Smooth muscle cell (in vitro differentiated cells): ENCODE measurements around the gene GVQW3. TPM values are rescaled to one million over a fixed set of nuclear protein-coding genes. Genes with fewer than 3 reads are reported as not detected.
A peak's percentile ranks its signal among the peaks of the same experiment; 100 is the strongest.

ENCODE experiments used
- DNase-seq: peaks from one replicate; lab custom pipeline; 2025; ENCODE audit not compliant: unreplicated experiment; lab: John Stamatoyannopoulos, UW
- H2AFZ ChIP-seq: fragments of 200-600 bp; sonication (generic); 2 replicates; pipeline ENCODE4 v1.6.0; 2016; ENCODE audit warnings: antibody characterized with exemption, low read depth, mild to moderate bottlenecking
- H3F3A ChIP-seq: fragments of 200-600 bp; sonication (generic); 2 replicates; pipeline ENCODE4 v1.6.0; 2017; ENCODE audit warnings: antibody characterized with exemption, low read depth
- H3K27ac ChIP-seq: fragments of 200-600 bp; sonication (generic); 2 replicates; pipeline ENCODE4 v1.5.1; 2016; ENCODE audit warnings: low read depth, mild to moderate bottlenecking
- H3K27me3 ChIP-seq: fragments of 200-600 bp; sonication (generic); 2 replicates; pipeline ENCODE4 v1.6.1; 2016; ENCODE audit warnings: low read depth, mild to moderate bottlenecking
- H3K36me3 ChIP-seq: fragments of 200-600 bp; sonication (generic); 2 replicates; pipeline ENCODE4 v1.5.1; 2016; ENCODE audit warnings: low read depth
- H3K4me1 ChIP-seq: fragments of 200-600 bp; sonication (generic); 2 replicates; pipeline ENCODE4 v1.5.1; 2016; ENCODE audit warnings: low read depth
- H3K4me2 ChIP-seq: fragments of 200-600 bp; sonication (generic); 2 replicates; pipeline ENCODE4 v1.6.0; 2016; ENCODE audit warnings: mild to moderate bottlenecking
- H3K4me3 ChIP-seq: fragments of 200-600 bp; sonication (generic); 2 replicates; pipeline ENCODE4 v1.5.1; 2016; ENCODE audit warnings: mild to moderate bottlenecking
- H3K79me2 ChIP-seq: fragments of 200-600 bp; sonication (generic); 2 replicates; pipeline ENCODE4 v1.6.0; 2016; ENCODE audit warnings: low read depth, mild to moderate bottlenecking
- H3K9ac ChIP-seq: fragments of 200-600 bp; sonication (generic); 2 replicates; pipeline ENCODE4 v1.6.0; 2016; ENCODE audit warnings: low read depth
- H3K9me3 ChIP-seq: fragments of 200-600 bp; sonication (generic); replicated peaks from 2 replicates; pipeline ENCODE4 v1.5.1; 2016; ENCODE audit warnings: low read depth
- H4K20me1 ChIP-seq: fragments of 200-600 bp; sonication (generic); 2 replicates; pipeline ENCODE4 v1.6.0; 2016; ENCODE audit warnings: low read depth
- CTCF ChIP-seq: fragments of 200-600 bp; sonication (generic); IDR thresholded peaks from 2 replicates; pipeline ENCODE4 v1.5.1; 2017; ENCODE audit warnings: borderline replicate concordance, mild to moderate bottlenecking, antibody characterized with exemption; ENCODE audit not compliant: insufficient read depth, poor library complexity, severe bottlenecking
- WGBS: methylation state at CpG from one replicate; pipeline ENCODE4 v1.1.7; 2016; ENCODE audit warnings: low lambda C conversion rate; 5-methylcytosine and 5-hydroxymethylcytosine counted together
- polyA plus RNA-seq: library from polyadenylated mRNA; unstranded; fragments of >200 nt; fragmentation: Nextera tagmentation; extraction: Ambion mirVana; gene quantifications from 2 replicates; pipeline ENCODE4 v1.2.1, GENCODE V29; 2016
- small RNA-seq: library from RNA; depleted of rRNA; stranded (forward); fragments of <200 nt; gene quantifications from one replicate; pipeline ENCODE3, GENCODE V24; 2014
- total RNA-seq: library from RNA; depleted of rRNA; stranded (reverse); fragments of >200 nt; gene quantifications from 2 replicates; pipeline ENCODE4 v1.2.3, GENCODE V29; 2014

The GVQW3 gene
- total and polyA plus RNA-seq, 2 experiments from 2014 or later: 2.8 to 3.1 TPM

GRCh38 chr11:76453248-76453647 is 72.1 kb downstream of the GVQW3 start:
- H3F3A ChIP-seq: peaks cover 6% of the 10 kb centered on the region
- no peak overlapping the region for H3K9ac ChIP-seq
- H3K27ac ChIP-seq: no peak overlapping the region
- peaks cover 13% of the 10 kb centered on the region for H3K79me2 ChIP-seq
- no peak overlapping the region for H2AFZ ChIP-seq
- H3K4me1 ChIP-seq: peaks cover 64% of the 10 kb centered on the region
- no peaks in the 10 kb centered on the region for H3K9me3 ChIP-seq
- no peak for DNase-seq
- H3K27me3 ChIP-seq: no peaks in the 10 kb centered on the region
- H3K4me3 ChIP-seq: no peak overlapping the region
- no peak for TF ChIP-seq CTCF
- H4K20me1 ChIP-seq: peaks cover 28% of the 10 kb centered on the region
- no peaks in the 10 kb centered on the region for H3K36me3 ChIP-seq
- WGBS: 69% methylated on average over 6 of the region's 6 CpGs
- no peak overlapping the region for H3K4me2 ChIP-seq

- Histone ChIP-seq H2AFZ (no peak overlapping the region), H3K27ac (peak overlapping the region; percentile 37), H3K4me2 (peak overlapping the region; percentile 51), H4K20me1 (peaks cover 27% of the 10 kb centered on the region), H3K9ac (no peak overlapping the region), H3K36me3 (no peaks in the 10 kb centered on the region), H3K4me3 (no peak overlapping the region), H3K9me3 (no peaks in the 10 kb centered on the region), H3F3A (peaks cover 6% of the 10 kb centered on the region), H3K27me3 (no peaks in the 10 kb centered on the region), H3K4me1 (peaks cover 56% of the 10 kb centered on the region), H3K79me2 (peaks cover 4% of the 10 kb centered on the region)
- DNase-seq: no peak
- 2% methylated on average over 2 of the region's 2 CpGs for WGBS
- no peak for TF ChIP-seq CTCF
Observed at GRCh38 chr11:76455331-76455730, 74.2 kb downstream of the GVQW3 start.

- DNase-seq: no peak
- Histone ChIP-seq H3K79me2 (peaks cover 4% of the 10 kb centered on the region), H3K36me3 (peaks cover under 1% of the 10 kb centered on the region), H3K27ac (peak overlapping the region; percentile 37), H4K20me1 (peaks cover 25% of the 10 kb centered on the region), H3K4me3 (no peak overlapping the region), H3F3A (peaks cover 6% of the 10 kb centered on the region), H3K27me3 (no peaks in the 10 kb centered on the region), H3K4me2 (peak overlapping the region; percentile 51), H3K9ac (no peak overlapping the region), H2AFZ (no peak overlapping the region), H3K4me1 (peaks cover 56% of the 10 kb centered on the region), H3K9me3 (no peaks in the 10 kb centered on the region)
- no peak for TF ChIP-seq CTCF
Observed at GRCh38 chr11:76455931-76456330, 74.8 kb downstream of the GVQW3 start.

GRCh38 chr11:76456571-76456970 is 75.4 kb downstream of the GVQW3 start:
- Histone ChIP-seq H3K36me3 (peaks cover 5% of the 10 kb centered on the region), H3K4me1 (peaks cover 56% of the 10 kb centered on the region)
- TF ChIP-seq CTCF: no peak

More at GRCh38 chr11:76456571-76456970, 75.4 kb downstream of the GVQW3 start:
- Histone ChIP-seq H3K4me3 (no peak overlapping the region), H3K27ac (no peak overlapping the region), H2AFZ (no peak overlapping the region), H3K79me2 (peaks cover 4% of the 10 kb centered on the region), H3K4me2 (no peak overlapping the region), H3K27me3 (no peaks in the 10 kb centered on the region), H3K9me3 (no peaks in the 10 kb centered on the region), H3K9ac (no peak overlapping the region), H3F3A (peaks cover 6% of the 10 kb centered on the region), H4K20me1 (peaks cover 19% of the 10 kb centered on the region)
- no peak for DNase-seq
- 42% methylated on average over 2 of the region's 2 CpGs for WGBS

Small RNA genes within 50 kb of the gene (small RNA-seq; reads per million reads assigned to genes)
- gene RF00019: not detected

Other genes starting within 250 kb of the GVQW3 start
- 6.8 and 13.5 TPM in 2 replicates for gene WNT11, start 174.8 kb upstream of the GVQW3 start, total RNA-seq
- gene WNT11, start 174.8 kb upstream of the GVQW3 start, polyA plus RNA-seq: 9.4 and 12.1 TPM in 2 replicates
- gene THAP12, start 191 bp upstream of the GVQW3 start, total RNA-seq: 49.1 and 55.0 TPM in 2 replicates
- 17.2 and 22.6 TPM in 2 replicates for gene THAP12, start 191 bp upstream of the GVQW3 start, polyA plus RNA-seq
- 26.0 and 73.3 TPM in 2 replicates for gene EMSY, start 63.7 kb downstream of the GVQW3 start, total RNA-seq
- gene EMSY, start 63.7 kb downstream of the GVQW3 start, polyA plus RNA-seq: 11.5 and 14.5 TPM in 2 replicates